Skin epidermis (tissue), 12 donors: ENCODE results near the gene PTPRE.

Source experiments
- H3K27ac ChIP-seq, 21 experiments: fragments of 200-600 bp; sonication (generic) in 11 of 21; one replicate each; pipeline ENCODE4 v1.5.0; 2020; ENCODE audit warnings: mild to moderate bottlenecking in 3 of 21, inconsistent platforms in 2 of 21, moderate library complexity in 2 of 21
- H3K4me3 ChIP-seq, 7 experiments: fragments of 200-600 bp; sonication (generic) in 2 of 7; one replicate each; pipeline ENCODE4 v1.5.0; 2020; ENCODE audit warnings: inconsistent platforms in 2 of 7, mild to moderate bottlenecking in 2 of 7, moderate library complexity in 1 of 7

PTPRE gene

GRCh38 chr10:127905001-127905847, 1.7 kb upstream of the PTPRE start:
- Histone ChIP-seq H3K4me3 (no peak overlapping the region), H3K27ac (no peak overlapping the region)

DNA sequence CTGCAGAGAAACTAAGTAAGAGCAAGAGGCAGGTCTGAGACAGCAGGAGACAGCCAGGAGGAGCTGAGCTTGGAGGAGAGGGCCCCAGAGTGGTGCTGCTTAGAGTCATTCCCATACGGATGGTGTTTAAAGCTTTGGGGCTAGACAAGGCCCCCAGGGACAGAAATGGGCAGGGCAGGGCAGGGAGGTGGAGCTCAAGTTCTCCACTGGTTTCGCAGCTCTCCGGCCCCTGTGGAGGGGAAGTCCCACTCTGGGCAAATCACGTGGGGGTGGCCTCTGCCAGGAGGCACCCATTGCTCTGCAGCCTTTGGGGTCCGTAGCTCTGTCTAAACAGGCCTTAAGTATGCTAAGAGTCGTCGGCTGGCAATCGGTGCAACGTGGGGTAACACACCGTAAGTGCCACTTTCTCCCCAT, 1.0 kb upstream of the PTPRE start:
- H3K27ac ChIP-seq = no peak overlapping the region

DNA sequence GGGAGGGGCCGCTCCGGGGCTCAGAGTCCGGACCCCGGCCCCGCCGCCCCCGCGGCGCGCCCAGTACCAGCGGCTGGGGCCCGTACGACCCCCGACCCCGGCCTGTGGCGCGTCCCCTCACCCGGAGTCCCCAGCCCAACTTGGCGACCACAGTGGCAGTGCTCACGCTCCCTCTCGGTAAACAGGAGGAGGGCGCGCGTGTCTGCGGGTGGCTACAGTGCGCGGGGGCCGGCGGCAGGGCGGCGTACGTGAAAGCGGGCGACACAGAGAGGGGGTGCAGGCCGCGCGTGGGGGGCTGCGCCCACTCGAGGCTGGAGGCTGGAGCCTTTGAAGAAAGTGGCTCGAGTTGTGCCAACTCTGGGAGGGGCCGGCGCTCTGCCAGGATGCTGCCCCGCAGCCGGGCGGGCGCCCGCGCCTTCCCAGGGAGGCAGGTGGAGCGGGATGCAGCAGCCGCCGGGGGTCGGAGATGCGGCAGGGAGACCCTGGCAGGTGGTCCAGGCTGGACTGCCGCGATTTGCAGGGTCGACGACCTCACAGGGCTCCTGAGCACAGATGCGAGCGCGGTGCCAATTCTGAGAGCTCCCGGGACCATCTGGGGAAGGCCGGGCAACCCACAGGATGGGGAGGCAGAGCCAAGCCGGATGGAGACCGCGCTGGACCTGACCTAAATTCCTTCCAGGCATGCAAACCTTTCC, 655 bp downstream of the PTPRE start:
- Histone ChIP-seq H3K27ac (peak overlapping the region; percentile 52 to 90 (median 81)), H3K4me3 (peak overlapping the region; percentile 39 to 67 (median 64))

More for the DNA sequence above, 1.0 kb upstream of the PTPRE start:
- no peak overlapping the region for H3K4me3 ChIP-seq

GRCh38 chr10:127908106-127908958, 1.4 kb downstream of the PTPRE start:
- H3K4me3 ChIP-seq = peak overlapping the region; percentile 39 to 67 (median 64)
- peak overlapping the region in 9 of 21 experiments; percentile 26 to 88 (median 80) for H3K27ac ChIP-seq

GRCh38 chr10:127908959-127909267, 2.0 kb downstream of the PTPRE start:
- Histone ChIP-seq H3K4me3 (no peak overlapping the region), H3K27ac (peak overlapping the region in 4 of 21 experiments; percentile 26 to 56 (median 42))

DNA sequence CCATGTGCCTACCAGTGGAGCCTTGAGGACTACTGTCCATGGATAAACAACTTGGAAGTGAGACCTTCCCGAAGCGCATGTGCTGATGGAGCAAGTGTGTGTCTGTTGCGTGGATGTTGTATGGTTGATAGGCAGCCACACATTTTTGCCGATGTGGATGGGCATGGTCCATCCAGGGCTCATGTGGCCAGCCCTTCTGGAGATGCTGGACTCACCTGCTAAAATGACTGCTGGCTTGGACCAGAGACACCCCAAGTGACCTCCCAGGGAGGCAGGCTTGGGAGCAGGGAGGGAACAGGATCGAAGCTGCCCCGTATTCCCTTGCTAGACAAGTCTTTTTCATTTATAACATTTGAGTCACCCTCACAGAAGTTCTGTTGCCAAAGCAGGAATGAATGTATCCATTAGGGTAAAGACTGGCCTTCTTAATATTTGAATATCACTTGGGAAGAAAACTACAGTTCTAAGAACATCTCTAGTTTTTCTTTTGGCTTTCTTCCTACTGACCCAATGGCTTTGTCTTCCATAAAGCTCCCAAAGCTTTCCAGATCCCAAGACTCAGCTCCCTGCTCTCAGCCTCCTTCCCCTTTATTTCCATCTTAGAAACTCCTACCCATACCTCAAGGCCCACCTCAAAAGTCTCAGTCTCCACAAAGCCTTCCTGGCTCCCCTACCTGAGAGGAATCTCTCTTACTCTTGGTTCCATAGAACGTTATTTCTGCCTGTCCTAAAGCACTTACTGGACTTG, 3.0 kb downstream of the PTPRE start:
- H3K4me3 ChIP-seq = no peak overlapping the region
- peak overlapping the region in 4 of 21 experiments; percentile 11 to 44 (median 38) for H3K27ac ChIP-seq

GRCh38 chr10:127910464-127910770, 3.5 kb downstream of the PTPRE start:
- Histone ChIP-seq H3K4me3 (no peak overlapping the region), H3K27ac (peak overlapping the region in 1 of 21 experiments; percentile 37)

DNA sequence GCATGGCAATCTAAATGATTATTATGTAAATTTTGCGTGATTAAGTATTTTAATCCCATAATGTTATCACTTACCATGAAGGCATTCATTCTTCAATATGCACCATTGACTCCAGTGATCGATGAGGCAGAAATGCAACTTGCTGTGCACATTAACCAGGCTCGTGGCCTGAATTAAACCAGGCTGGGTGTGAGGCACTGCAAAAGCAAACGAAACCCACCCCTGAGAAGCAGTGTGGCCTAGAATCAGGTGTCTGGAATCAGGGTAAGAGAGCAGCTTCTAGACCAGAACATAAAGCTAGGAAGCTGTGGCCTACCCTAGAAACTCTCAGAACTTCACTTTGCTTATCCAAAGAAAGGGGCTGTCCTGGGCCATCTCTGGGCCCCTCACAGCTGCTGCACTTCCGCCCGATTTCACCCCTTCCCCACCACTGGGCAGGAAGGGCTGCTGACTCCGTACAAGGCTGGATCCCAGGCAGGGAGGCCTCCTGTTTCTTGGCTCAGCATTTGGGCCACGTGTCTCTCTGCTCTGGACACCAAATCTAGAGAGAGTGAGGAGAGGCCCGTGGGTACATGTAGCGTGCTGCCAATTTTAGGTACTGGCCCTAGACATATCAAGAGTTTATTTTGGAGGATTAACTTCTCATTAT, 4.4 kb downstream of the PTPRE start:
- Histone ChIP-seq H3K27ac (no peak overlapping the region), H3K4me3 (no peak overlapping the region)

DNA sequence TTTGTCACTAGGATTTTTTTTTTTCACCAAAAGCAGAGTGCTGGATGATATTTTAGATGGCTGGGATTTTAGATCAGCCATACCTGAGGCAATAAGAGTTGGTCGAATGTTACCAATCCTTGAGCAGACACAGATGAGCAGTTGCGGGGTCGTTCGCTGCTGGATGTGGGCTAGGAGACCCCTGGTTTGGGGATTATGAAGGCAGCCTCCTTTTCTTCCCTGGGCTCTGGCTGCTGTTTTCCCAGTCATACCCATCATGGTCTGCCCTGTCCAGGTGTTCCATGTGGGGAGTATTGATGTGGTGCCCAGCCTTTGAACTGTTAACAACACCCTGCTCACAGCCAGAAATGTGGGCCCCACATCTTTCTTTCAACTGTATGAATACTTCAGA, 5.0 kb downstream of the PTPRE start:
- Histone ChIP-seq H3K4me3 (no peak overlapping the region), H3K27ac (no peak overlapping the region)

- H3K27ac ChIP-seq = peak overlapping the region in 8 of 21 experiments; percentile 6 to 67 (median 28)
- no peak overlapping the region for H3K4me3 ChIP-seq
These were observed 5.9 kb downstream of the PTPRE start for GRCh38 chr10:127912607-127913367.

DNA sequence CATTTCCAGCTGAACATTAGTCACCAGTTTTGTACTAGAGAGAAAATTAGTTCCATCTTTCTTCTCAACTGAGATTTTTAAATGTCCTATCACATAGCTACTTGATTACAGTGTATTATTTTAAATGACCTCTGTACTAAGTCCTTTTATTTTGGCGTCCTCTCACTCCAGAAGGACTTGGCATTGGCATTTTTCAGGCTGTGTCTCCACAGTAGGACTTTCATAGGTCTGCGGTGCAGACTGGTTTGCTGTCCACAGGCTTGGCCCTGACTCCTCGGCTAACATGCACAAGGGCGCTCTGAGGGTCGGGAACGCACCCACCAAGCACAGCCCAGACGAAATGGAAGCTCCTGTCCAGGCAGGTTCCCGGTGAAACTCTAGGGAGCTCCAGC, 6.5 kb downstream of the PTPRE start:
- H3K27ac ChIP-seq = peak overlapping the region in 4 of 21 experiments; percentile 11 to 48 (median 20)
- no peak overlapping the region for H3K4me3 ChIP-seq

DNA sequence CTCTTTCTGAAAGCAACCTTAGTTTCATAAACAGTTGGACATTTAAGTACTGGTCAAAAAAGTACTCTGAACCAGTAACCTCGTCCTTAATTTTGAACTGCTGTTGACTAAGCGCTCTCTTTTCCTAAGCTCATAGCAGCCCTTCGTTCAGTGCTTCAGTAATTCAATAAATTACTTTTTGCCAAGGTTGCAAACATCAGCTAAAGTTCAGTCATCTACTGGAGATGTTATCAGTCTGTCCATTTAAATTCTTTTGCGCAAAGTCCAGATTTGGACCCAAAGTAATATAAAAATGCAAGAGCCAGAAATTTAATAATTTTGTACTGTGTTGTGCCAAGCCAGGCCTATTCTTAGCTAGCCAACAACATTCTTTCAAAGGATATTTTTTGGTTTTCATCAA, 8.4 kb downstream of the PTPRE start:
- Histone ChIP-seq H3K27ac (no peak overlapping the region), H3K4me3 (no peak overlapping the region)

DNA sequence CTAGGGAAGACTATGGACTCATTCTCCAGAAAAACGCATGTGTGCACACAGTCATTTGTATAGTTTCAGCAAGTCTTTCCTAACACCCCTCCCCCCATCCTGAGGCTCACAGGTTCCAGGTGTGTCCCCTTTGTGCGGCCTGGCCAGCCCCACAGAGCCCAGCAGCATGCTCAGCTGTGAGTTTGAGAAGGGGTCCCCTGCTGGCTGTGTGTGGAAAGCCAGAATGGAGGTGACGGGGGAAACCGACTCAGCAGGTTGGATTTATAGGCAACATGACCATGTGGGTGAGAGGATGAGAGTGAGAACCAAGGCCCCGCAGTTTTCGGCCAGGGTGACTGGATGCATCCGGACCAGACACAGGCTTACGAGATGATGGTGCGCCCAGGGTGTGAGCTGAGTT, 9.9 kb downstream of the PTPRE start:
- H3K4me3 ChIP-seq = no peak overlapping the region
- no peak overlapping the region for H3K27ac ChIP-seq

DNA sequence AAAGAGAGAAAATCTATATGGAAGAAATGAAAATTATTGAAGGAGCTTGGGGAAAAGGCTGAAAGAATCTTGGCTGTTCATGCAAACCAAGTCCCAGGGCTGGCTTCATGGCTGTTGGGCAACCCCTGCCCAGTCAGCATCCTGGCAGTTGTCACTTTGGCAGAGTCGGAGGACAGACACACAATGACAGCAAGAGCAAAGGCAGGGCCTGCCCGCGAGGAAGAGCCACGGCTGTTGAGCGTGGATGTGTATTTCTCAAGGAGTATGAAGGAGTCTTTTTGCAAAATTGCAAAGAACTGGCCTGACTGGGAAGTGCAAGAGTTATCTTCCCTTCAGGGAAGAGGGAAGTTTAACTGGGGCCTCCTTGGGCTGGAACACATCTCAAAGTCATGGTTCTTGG, 11.7 kb downstream of the PTPRE start:
- H3K4me3 ChIP-seq = no peak overlapping the region
- peak overlapping the region in 4 of 21 experiments; percentile 26 to 46 (median 28) for H3K27ac ChIP-seq

- Histone ChIP-seq H3K4me3 (no peak overlapping the region), H3K27ac (peak overlapping the region in 15 of 21 experiments; percentile 3 to 77 (median 43))
These were observed 12.7 kb downstream of the PTPRE start for GRCh38 chr10:127919418-127920271.

DNA sequence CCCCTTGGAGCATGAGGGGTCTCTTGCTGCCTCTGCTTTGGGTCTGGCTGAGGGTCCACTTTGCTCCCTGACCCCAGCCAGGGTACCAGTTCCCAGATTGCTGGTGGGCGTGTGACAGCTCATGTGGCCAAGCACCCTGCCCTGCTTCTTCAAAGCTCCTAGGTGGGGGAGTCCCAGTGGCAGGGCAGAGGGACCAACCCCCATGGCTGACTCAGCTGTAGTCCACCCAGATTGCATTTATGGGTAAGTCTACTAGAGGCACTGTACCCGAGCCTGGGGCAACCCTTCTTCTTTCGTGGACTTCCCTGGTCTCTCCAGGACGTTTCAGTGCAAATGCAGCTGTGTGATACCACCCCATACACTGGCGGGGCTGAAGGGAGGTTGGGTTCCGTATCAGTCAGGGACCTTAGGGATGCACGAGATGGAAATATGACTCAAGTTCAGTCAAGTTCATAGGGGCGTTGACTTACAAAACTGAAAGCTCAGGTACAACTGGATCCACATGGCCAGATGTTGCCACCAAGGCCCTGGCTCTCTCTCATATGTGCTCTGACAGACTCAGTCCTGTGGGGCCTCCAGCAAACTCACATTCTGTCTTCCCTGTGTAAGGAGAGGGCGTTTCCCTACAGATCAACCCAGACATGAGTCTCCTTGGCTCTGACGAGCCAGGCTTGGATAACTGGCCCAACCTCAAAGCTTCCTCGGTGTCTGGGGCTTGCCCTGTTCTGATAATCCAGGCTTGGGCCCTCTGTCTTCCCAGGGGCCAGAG, 13.6 kb downstream of the PTPRE start:
- H3K27ac ChIP-seq = peak overlapping the region in 15 of 21 experiments; percentile 3 to 77 (median 43)
- no peak overlapping the region for H3K4me3 ChIP-seq
